Measurements from ENCODE around the gene CDC42BPA. TPM values are rescaled to one million over a fixed set of nuclear protein-coding genes. Genes with fewer than 3 reads are reported as not detected.
A peak's percentile ranks its signal among the peaks of the same experiment; 100 is the strongest.

The CDC42BPA gene
- total RNA-seq, 1 donor from 2014 or later = 61.6 TPM

DNA sequence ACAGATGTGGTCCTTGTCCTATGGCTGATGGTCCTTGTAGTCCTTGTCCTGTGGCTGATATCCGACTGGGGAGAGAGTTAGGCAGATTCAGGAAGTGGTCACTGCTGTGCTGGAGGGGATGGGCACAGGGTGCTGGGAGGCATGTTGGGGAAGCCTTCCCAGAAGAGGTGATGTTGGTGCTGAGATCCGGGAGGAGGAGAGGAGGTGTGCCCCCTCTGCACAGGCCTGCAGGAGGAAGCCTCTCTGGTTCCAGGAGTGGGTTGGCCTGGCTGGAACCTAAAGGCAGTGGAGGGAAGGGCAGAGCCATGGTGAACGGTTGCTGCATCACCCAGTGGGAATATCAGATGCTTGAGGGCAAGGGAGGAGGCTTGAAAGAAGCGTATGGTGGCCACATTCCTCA, 363.5 kb downstream of the CDC42BPA start:
- Mint-ChIP-seq H3K4me1 (ENCODE audit: low read depth) (peaks cover 18% of the 10 kb centered on the region), H3K27ac (ENCODE audit: unreplicated experiment) (no peak overlapping the region), H3K27me3 (ENCODE audit: low read depth) (no peaks in the 10 kb centered on the region), H3K36me3 (ENCODE audit: low read depth) (peaks cover 2% of the 10 kb centered on the region), H3K4me3 (ENCODE audit: unreplicated experiment) (no peak overlapping the region), H3K9me3 (ENCODE audit: low read depth) (no peaks in the 10 kb centered on the region)
- no peak for TF ChIP-seq CTCF (IDR thresholded peaks at IDR 0.05)
- DNase-seq (ENCODE audit: low spot score) = no peak

DNA sequence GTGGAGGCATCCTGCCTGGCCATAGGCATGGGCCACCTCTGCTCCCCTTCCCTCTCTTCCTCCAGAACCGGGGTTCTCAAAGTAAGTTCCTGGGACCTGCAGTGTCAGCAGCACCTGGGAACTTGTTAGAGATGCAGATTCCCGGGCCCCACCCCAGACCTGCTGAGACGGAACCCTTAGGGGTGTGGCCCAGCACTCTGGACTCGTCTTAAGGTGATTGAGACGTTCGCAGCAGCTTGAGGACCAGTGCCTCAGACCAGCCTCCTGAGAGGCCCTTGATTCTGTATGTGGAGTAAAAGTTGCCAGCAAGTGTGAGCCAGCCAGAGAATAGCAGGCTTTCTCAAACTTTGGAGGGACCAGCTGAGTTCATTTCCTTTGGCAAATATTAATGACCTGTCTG, 364.0 kb downstream of the CDC42BPA start:
- Mint-ChIP-seq H3K27ac (ENCODE audit: unreplicated experiment) (no peak overlapping the region), H3K27me3 (ENCODE audit: low read depth) (no peaks in the 10 kb centered on the region), H3K4me1 (ENCODE audit: low read depth) (peaks cover 18% of the 10 kb centered on the region), H3K9me3 (ENCODE audit: low read depth) (no peaks in the 10 kb centered on the region), H3K36me3 (ENCODE audit: low read depth) (peaks cover 2% of the 10 kb centered on the region), H3K4me3 (ENCODE audit: unreplicated experiment) (no peak overlapping the region)
- no peak for DNase-seq (ENCODE audit: low spot score)
- TF ChIP-seq CTCF (IDR thresholded peaks at IDR 0.05) = no peak

GRCh38 chr1:226953175-226953800, 365.0 kb downstream of the CDC42BPA start:
- Mint-ChIP-seq H3K36me3 (ENCODE audit: low read depth) (peaks cover 2% of the 10 kb centered on the region), H3K4me3 (ENCODE audit: unreplicated experiment) (no peak overlapping the region), H3K27me3 (ENCODE audit: low read depth) (no peaks in the 10 kb centered on the region), H3K9me3 (ENCODE audit: low read depth) (peaks cover under 1% of the 10 kb centered on the region), H3K27ac (ENCODE audit: unreplicated experiment) (peak overlapping the region; percentile 75), H3K4me1 (ENCODE audit: low read depth) (peaks cover 18% of the 10 kb centered on the region)
- no peak for DNase-seq (ENCODE audit: low spot score)
- no peak for TF ChIP-seq CTCF (IDR thresholded peaks at IDR 0.05)

DNA sequence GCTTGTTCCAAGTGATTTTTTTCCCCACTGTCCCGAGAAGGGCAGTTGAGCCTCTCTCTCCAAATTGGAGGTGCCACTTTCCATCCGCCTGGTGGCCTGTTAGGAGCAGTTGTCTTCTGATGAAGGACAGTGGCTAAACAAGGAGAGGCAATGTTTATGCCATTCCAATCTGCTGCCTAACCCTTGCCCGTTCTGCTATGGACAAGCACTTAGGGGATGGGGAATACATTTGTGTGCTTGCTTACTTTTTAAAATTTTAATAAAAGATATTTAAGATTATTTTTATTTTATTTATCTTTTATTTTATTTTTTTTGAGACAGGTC, 366.2 kb downstream of the CDC42BPA start:
- Mint-ChIP-seq H3K4me1 (ENCODE audit: low read depth) (peaks cover 18% of the 10 kb centered on the region), H3K27me3 (ENCODE audit: low read depth) (no peaks in the 10 kb centered on the region), H3K4me3 (ENCODE audit: unreplicated experiment) (no peak overlapping the region), H3K27ac (ENCODE audit: unreplicated experiment) (no peak overlapping the region), H3K9me3 (ENCODE audit: low read depth) (peaks cover 5% of the 10 kb centered on the region), H3K36me3 (ENCODE audit: low read depth) (peaks cover 2% of the 10 kb centered on the region)
- no peak for DNase-seq (ENCODE audit: low spot score)
- no peak for TF ChIP-seq CTCF (IDR thresholded peaks at IDR 0.05)

- Mint-ChIP-seq H3K27me3 (ENCODE audit: low read depth) (no peaks in the 10 kb centered on the region), H3K27ac (ENCODE audit: unreplicated experiment) (no peak overlapping the region), H3K9me3 (ENCODE audit: low read depth) (peaks cover 5% of the 10 kb centered on the region), H3K4me1 (ENCODE audit: low read depth) (peaks cover 18% of the 10 kb centered on the region), H3K4me3 (ENCODE audit: unreplicated experiment) (no peak overlapping the region), H3K36me3 (ENCODE audit: low read depth) (peaks cover 2% of the 10 kb centered on the region)
- no peak for TF ChIP-seq CTCF (IDR thresholded peaks at IDR 0.05)
- DNase-seq (ENCODE audit: low spot score) = no peak
Observed at GRCh38 chr1:226951286-226952117, 366.8 kb downstream of the CDC42BPA start.

All from chondrocyte (in vitro differentiated cells).